HUES64 (cell line): ENCODE measurements around the gene LRRIQ1.
"Not testable (repeated sequence)": the region's sequence is repeated elsewhere in the genome, so short reads cannot be mapped to it uniquely, and the experiment has no call there.

Experiments used
- H3K27ac ChIP-seq: 2 replicates; pipeline ENCODE4 v1.7.0; 2013; ENCODE audit warnings: low read depth, low read length, inconsistent platforms
- H3K27me3 ChIP-seq: 2 replicates; pipeline ENCODE4 v1.6.1; 2013; ENCODE audit warnings: mild to moderate bottlenecking, low read length; ENCODE audit not compliant: insufficient read depth
- H3K36me3 ChIP-seq: 2 replicates; pipeline ENCODE4 v1.6.1; 2013; ENCODE audit warnings: mild to moderate bottlenecking, low read length; ENCODE audit not compliant: insufficient read depth
- H3K4me1 ChIP-seq: 2 replicates; pipeline ENCODE4 v1.6.1; 2013; ENCODE audit warnings: mild to moderate bottlenecking, low read length, moderate library complexity; ENCODE audit not compliant: insufficient read depth
- H3K4me3 ChIP-seq: 2 replicates; pipeline ENCODE4 v1.5.1; 2013; ENCODE audit warnings: mild to moderate bottlenecking, low read length, moderate library complexity
- H3K9ac ChIP-seq: 2 replicates; pipeline ENCODE4 v1.6.1; 2013; ENCODE audit warnings: mild to moderate bottlenecking, low read depth, low read length
- H3K9me3 ChIP-seq: 2 replicates; pipeline ENCODE4 v1.6.1; 2013; ENCODE audit warnings: low read depth, low read length; ENCODE audit not compliant: insufficient read depth
- WGBS: fragments of 150-250, 120-280 bp; methylation state at CpG from one replicate; pipeline ENCODE4 v1.1.7; 2013; ENCODE audit warnings: missing lambda C conversion rate; 5-methylcytosine and 5-hydroxymethylcytosine counted together

Gene LRRIQ1

GRCh38 chr12:85190728-85191127 lies 154.6 kb downstream of the LRRIQ1 start:
- no peak overlapping the region for H3K9ac ChIP-seq
- no peaks in the 10 kb centered on the region for H3K27me3 ChIP-seq
- H3K9me3 ChIP-seq, result no peaks in the 10 kb centered on the region
- H3K27ac ChIP-seq, result no peak overlapping the region
- H3K36me3 ChIP-seq, result no peaks in the 10 kb centered on the region
- H3K4me1 ChIP-seq, result no peaks in the 10 kb centered on the region
- WGBS, result 94% methylated on average over 2 of the region's 2 CpGs
- no peak overlapping the region for H3K4me3 ChIP-seq

- 91% methylated on average over 3 of the region's 3 CpGs for WGBS
- H3K4me1 ChIP-seq, H3K27ac ChIP-seq, H3K4me3 ChIP-seq, H3K36me3 ChIP-seq, H3K27me3 ChIP-seq, H3K9ac ChIP-seq: not testable (repeated sequence)
- H3K9me3 ChIP-seq, result peaks cover 16% of the 10 kb centered on the region
Measured at GRCh38 chr12:85203809-85204208, 167.7 kb downstream of the LRRIQ1 start.

- H3K9ac ChIP-seq, result no peak overlapping the region
- H3K27me3 ChIP-seq, result no peaks in the 10 kb centered on the region
- H3K27ac ChIP-seq, result no peak overlapping the region
- H3K4me1 ChIP-seq, result no peaks in the 10 kb centered on the region
- no peak overlapping the region for H3K4me3 ChIP-seq
- peaks cover 16% of the 10 kb centered on the region for H3K9me3 ChIP-seq
- 86% methylated on average over 4 of the region's 4 CpGs for WGBS
- H3K36me3 ChIP-seq, result no peaks in the 10 kb centered on the region
Measured at GRCh38 chr12:85206543-85206942, 170.4 kb downstream of the LRRIQ1 start.

GRCh38 chr12:85224339-85224738 lies 188.2 kb downstream of the LRRIQ1 start:
- not testable (repeated sequence) for H3K27me3 ChIP-seq, H3K36me3 ChIP-seq, H3K4me1 ChIP-seq, H3K9ac ChIP-seq, H3K4me3 ChIP-seq, H3K9me3 ChIP-seq, H3K27ac ChIP-seq
- WGBS, result 86% methylated on average over 1 of the region's 1 CpG

- 90% methylated on average over 1 of the region's 1 CpG for WGBS
- Histone ChIP-seq H3K27ac (no peak overlapping the region), H3K36me3 (no peaks in the 10 kb centered on the region), H3K9me3 (no peaks in the 10 kb centered on the region), H3K9ac (no peak overlapping the region), H3K27me3 (no peaks in the 10 kb centered on the region), H3K4me3 (no peak overlapping the region), H3K4me1 (no peaks in the 10 kb centered on the region)
Measured at GRCh38 chr12:85225501-85225900, 189.3 kb downstream of the LRRIQ1 start.

- H3K27ac ChIP-seq, result no peak overlapping the region
- no peaks in the 10 kb centered on the region for H3K27me3 ChIP-seq
- no peaks in the 10 kb centered on the region for H3K9me3 ChIP-seq
- no peaks in the 10 kb centered on the region for H3K36me3 ChIP-seq
- WGBS, result 74% methylated on average over 2 of the region's 2 CpGs
- H3K4me1 ChIP-seq, result no peaks in the 10 kb centered on the region
- H3K9ac ChIP-seq, result no peak overlapping the region
- H3K4me3 ChIP-seq, result no peak overlapping the region
Measured at GRCh38 chr12:85237327-85237726, 201.2 kb downstream of the LRRIQ1 start.

GRCh38 chr12:85244561-85244960 lies 208.4 kb downstream of the LRRIQ1 start:
- no peak overlapping the region for H3K4me3 ChIP-seq
- no peaks in the 10 kb centered on the region for H3K4me1 ChIP-seq
- WGBS, result 67% methylated on average over 2 of the region's 3 CpGs
- no peaks in the 10 kb centered on the region for H3K36me3 ChIP-seq
- no peak overlapping the region for H3K9ac ChIP-seq
- no peaks in the 10 kb centered on the region for H3K9me3 ChIP-seq
- H3K27ac ChIP-seq, result no peak overlapping the region
- no peaks in the 10 kb centered on the region for H3K27me3 ChIP-seq

GRCh38 chr12:85253853-85254252 lies 217.7 kb downstream of the LRRIQ1 start:
- Histone ChIP-seq H3K27me3 (no peaks in the 10 kb centered on the region), H3K4me1 (no peaks in the 10 kb centered on the region), H3K9ac (no peak overlapping the region), H3K9me3 (no peaks in the 10 kb centered on the region), H3K36me3 (no peaks in the 10 kb centered on the region), H3K4me3 (no peak overlapping the region), H3K27ac (no peak overlapping the region)
- 73% methylated on average over 4 of the region's 4 CpGs for WGBS

- Histone ChIP-seq H3K27me3 (no peaks in the 10 kb centered on the region; the same call in 1 of the 2 replicates), H3K9me3 (no peaks in the 10 kb centered on the region), H3K4me3 (no peak overlapping the region), H3K9ac (no peak overlapping the region), H3K27ac (no peak overlapping the region), H3K4me1 (no peaks in the 10 kb centered on the region), H3K36me3 (no peaks in the 10 kb centered on the region)
- 80% methylated on average over 1 of the region's 1 CpG for WGBS
Measured at GRCh38 chr12:85257671-85258070, 221.5 kb downstream of the LRRIQ1 start.

GRCh38 chr12:85260447-85260846 lies 224.3 kb downstream of the LRRIQ1 start:
- no peaks in the 10 kb centered on the region for H3K9me3 ChIP-seq
- no peak overlapping the region for H3K4me3 ChIP-seq
- H3K27ac ChIP-seq, result no peak overlapping the region
- H3K27me3 ChIP-seq, result no peaks in the 10 kb centered on the region; the same call in 1 of the 2 replicates
- H3K4me1 ChIP-seq, result no peaks in the 10 kb centered on the region
- 89% methylated on average over 2 of the region's 2 CpGs for WGBS
- no peak overlapping the region for H3K9ac ChIP-seq
- H3K36me3 ChIP-seq, result no peaks in the 10 kb centered on the region

- no peak overlapping the region for H3K4me3 ChIP-seq
- H3K36me3 ChIP-seq, result no peaks in the 10 kb centered on the region
- WGBS, result 70% methylated on average over 3 of the region's 3 CpGs
- H3K9ac ChIP-seq, result no peak overlapping the region
- no peaks in the 10 kb centered on the region; the same call in 1 of the 2 replicates for H3K27me3 ChIP-seq
- H3K4me1 ChIP-seq, result no peaks in the 10 kb centered on the region
- H3K9me3 ChIP-seq, result no peaks in the 10 kb centered on the region
- no peak overlapping the region for H3K27ac ChIP-seq
Measured at GRCh38 chr12:85260896-85261295, 224.7 kb downstream of the LRRIQ1 start.

- WGBS, result 90% methylated on average over 2 of the region's 4 CpGs
- no peak overlapping the region for H3K9ac ChIP-seq
Measured at GRCh38 chr12:85266356-85266755, 230.2 kb downstream of the LRRIQ1 start.

More at GRCh38 chr12:85266356-85266755, 230.2 kb downstream of the LRRIQ1 start:
- no peak overlapping the region for H3K4me3 ChIP-seq
- H3K27me3 ChIP-seq, result peaks cover 25% of the 10 kb centered on the region
- H3K4me1 ChIP-seq, result no peaks in the 10 kb centered on the region
- H3K9me3 ChIP-seq, result no peaks in the 10 kb centered on the region
- H3K36me3 ChIP-seq, result no peaks in the 10 kb centered on the region
- no peak overlapping the region for H3K27ac ChIP-seq
